ENCODE data around the gene MARCHF2. TPM values are rescaled to one million over a fixed set of nuclear protein-coding genes. Genes with fewer than 3 reads are reported as not detected.
"Not testable (repeated sequence)": the region's sequence is repeated elsewhere in the genome, so short reads cannot be mapped to it uniquely, and the experiment has no call there.

MARCHF2 gene
- total and polyA plus RNA-seq, 5 donors = 94.2 to 107 (median 106) TPM

DNA sequence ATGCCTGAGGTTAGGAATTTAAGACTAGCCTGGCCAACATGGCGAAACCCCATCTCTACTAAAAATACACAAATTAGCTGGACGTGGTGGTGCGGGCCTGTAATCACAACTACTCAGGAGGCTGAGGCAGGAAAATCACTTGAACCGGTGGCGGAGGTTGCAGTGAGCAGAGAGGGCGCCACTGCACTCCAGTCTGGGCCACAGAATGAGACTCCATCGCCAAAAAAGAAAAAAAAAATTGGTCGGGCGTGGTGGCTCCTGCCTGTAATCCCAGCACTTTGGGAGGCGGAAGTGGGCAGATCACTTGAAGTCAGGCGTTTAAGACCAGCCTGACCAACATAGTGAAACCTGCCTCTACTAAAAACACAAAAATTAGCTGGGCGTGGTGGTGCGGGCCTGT, 2.4 kb upstream of the MARCHF2 start:
- H3K4me3 ChIP-seq (ENCODE audit: low read length); H3K4me1 ChIP-seq (ENCODE audit: control insufficient read depth, insufficient read depth, low read length); H3K27ac ChIP-seq (ENCODE audit: low read length); ATAC-seq; H3K27me3 ChIP-seq (ENCODE audit: control insufficient read depth, insufficient read depth); H3K9me3 ChIP-seq (ENCODE audit: control insufficient read depth, low read length): not testable (repeated sequence)
- intact Hi-C loops (cut with DNase I) = loop anchor here in 2 of 4 donors (5.0 to 10.0 kb wide), 3 partner anchors 47 to 97 kb away; partner anchors contain the start of gene PRAM1 (in 1 of the 2)
- DNase-seq = peak in 1 of 3 donors; percentile 41
- WGBS = 85% methylated on average over 13 of the region's 13 CpGs

DNA sequence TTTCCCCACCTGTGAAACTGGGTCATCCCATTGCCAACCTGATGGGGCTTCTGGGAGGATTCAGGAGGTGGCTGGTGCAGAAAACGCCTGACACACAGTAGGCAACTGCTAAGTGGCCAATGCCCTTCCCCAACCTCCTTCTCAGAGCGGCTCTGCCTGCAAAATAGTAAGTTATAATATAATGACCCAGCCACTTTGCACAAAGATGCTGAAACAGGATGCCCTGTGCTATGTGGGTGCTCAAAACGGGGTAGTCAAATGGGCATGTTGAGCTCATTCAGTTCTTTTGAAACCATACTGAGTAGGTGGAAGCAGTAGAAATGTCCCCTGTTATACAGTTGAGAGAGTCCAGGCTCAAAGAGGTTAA, 507 bp downstream of the MARCHF2 start:
- ATAC-seq (no peak), DNase-seq (no peak)
- Histone ChIP-seq H3K4me3 (ENCODE audit: low read length) (peak overlapping the region; percentile 89), H3K9me3 (ENCODE audit: control insufficient read depth, low read length) (no peaks in the 10 kb centered on the region), H3K27ac (ENCODE audit: low read length) (peak overlapping the region; percentile 49), H3K4me1 (ENCODE audit: control insufficient read depth, insufficient read depth, low read length) (peaks cover 5% of the 10 kb centered on the region), H3K27me3 (ENCODE audit: control insufficient read depth, insufficient read depth) (no peaks in the 10 kb centered on the region)
- 16% methylated on average over 3 of the region's 3 CpGs for WGBS
- intact Hi-C loops (cut with DNase I) = loop anchor here in 3 of 4 donors (2.0 to 10.0 kb wide), 4 partner anchors 31 to 94 kb away; partner anchors contain the start of genes HNRNPM (in 1 of the 3) and PRAM1 (in 1 of the 3)

- ATAC-seq (no peak), DNase-seq (no peak)
- Histone ChIP-seq H3K4me1 (ENCODE audit: control insufficient read depth, insufficient read depth, low read length) (peaks cover 5% of the 10 kb centered on the region), H3K4me3 (ENCODE audit: low read length) (no peak overlapping the region), H3K27me3 (ENCODE audit: control insufficient read depth, insufficient read depth) (no peaks in the 10 kb centered on the region), H3K27ac (ENCODE audit: low read length) (peak overlapping the region; percentile 45), H3K9me3 (ENCODE audit: control insufficient read depth, low read length) (no peaks in the 10 kb centered on the region)
- intact Hi-C loops (cut with DNase I) = loop anchor here in 1 of 4 donors (10.0 kb wide), 1 partner anchor 88 kb away; the partner anchor contains the start of gene PRAM1
- 59% methylated on average over 4 of the region's 4 CpGs for WGBS
Observed at GRCh38 chr19:8416796-8417195, 3.7 kb downstream of the MARCHF2 start.

GRCh38 chr19:8421484-8422461, 8.7 kb downstream of the MARCHF2 start:
- H3K27me3 ChIP-seq (ENCODE audit: control insufficient read depth, insufficient read depth) = no peaks in the 10 kb centered on the region
- intact Hi-C loops (cut with DNase I) = no loop called here
- H3K9me3 ChIP-seq (ENCODE audit: control insufficient read depth, low read length) = no peaks in the 10 kb centered on the region
- 89% methylated on average over 28 of the region's 28 CpGs for WGBS
- H3K27ac ChIP-seq (ENCODE audit: low read length) = no peak overlapping the region
- ATAC-seq (no peak), DNase-seq (no peak)
- no peak overlapping the region for H3K4me3 ChIP-seq (ENCODE audit: low read length)
- H3K4me1 ChIP-seq (ENCODE audit: control insufficient read depth, insufficient read depth, low read length) = no peaks in the 10 kb centered on the region

GRCh38 chr19:8423817-8424223, 10.7 kb downstream of the MARCHF2 start:
- H3K4me1 ChIP-seq (ENCODE audit: control insufficient read depth, insufficient read depth, low read length) = no peaks in the 10 kb centered on the region
- ATAC-seq (peak; percentile 96 to 97), DNase-seq (peak; percentile 97 to 98 (median 97))
- intact Hi-C loops (cut with DNase I) = no loop called here
- no peaks in the 10 kb centered on the region for H3K9me3 ChIP-seq (ENCODE audit: control insufficient read depth, low read length)
- H3K27ac ChIP-seq (ENCODE audit: low read length) = peak overlapping the region; percentile 92
- 34% methylated on average over 9 of the region's 9 CpGs for WGBS
- no peak overlapping the region for H3K4me3 ChIP-seq (ENCODE audit: low read length)
- H3K27me3 ChIP-seq (ENCODE audit: control insufficient read depth, insufficient read depth) = no peaks in the 10 kb centered on the region

GRCh38 chr19:8425331-8425730, 12.2 kb downstream of the MARCHF2 start:
- H3K27me3 ChIP-seq (ENCODE audit: control insufficient read depth, insufficient read depth); H3K4me3 ChIP-seq (ENCODE audit: low read length); H3K27ac ChIP-seq (ENCODE audit: low read length); H3K9me3 ChIP-seq (ENCODE audit: control insufficient read depth, low read length); H3K4me1 ChIP-seq (ENCODE audit: control insufficient read depth, insufficient read depth, low read length); intact Hi-C loops (cut with DNase I); ATAC-seq: not testable (repeated sequence)
- peak in 1 of 3 donors; percentile 1 for DNase-seq
- WGBS = 89% methylated on average over 6 of the region's 6 CpGs

DNA sequence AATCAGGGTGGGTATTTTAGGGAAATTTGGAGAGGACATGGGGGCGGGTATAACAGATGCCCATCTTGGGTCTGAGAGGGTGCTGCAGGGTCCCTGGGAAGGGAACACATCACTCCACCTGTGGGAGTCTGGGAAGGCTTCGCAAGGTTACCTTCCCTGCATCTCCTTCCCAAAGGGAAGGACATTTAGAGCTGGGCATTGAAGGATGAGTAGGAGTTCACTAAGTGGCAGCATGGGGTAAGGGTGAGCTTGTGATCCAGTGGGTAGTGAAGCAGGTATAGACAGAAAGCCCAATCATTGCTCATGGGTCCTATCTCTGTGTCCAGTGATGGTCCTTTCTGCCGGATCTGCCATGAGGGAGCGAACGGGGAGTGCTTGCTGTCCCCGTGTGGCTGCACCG, 13.2 kb downstream of the MARCHF2 start:
- ATAC-seq = no peak

GRCh38 chr19:8429044-8429443, 15.9 kb downstream of the MARCHF2 start:
- Histone ChIP-seq H3K4me3 (ENCODE audit: low read length) (no peak overlapping the region), H3K4me1 (ENCODE audit: control insufficient read depth, insufficient read depth, low read length) (no peaks in the 10 kb centered on the region), H3K27me3 (ENCODE audit: control insufficient read depth, insufficient read depth) (no peaks in the 10 kb centered on the region), H3K27ac (ENCODE audit: low read length) (no peak overlapping the region), H3K9me3 (ENCODE audit: control insufficient read depth, low read length) (no peaks in the 10 kb centered on the region)
- WGBS = 90% methylated on average over 6 of the region's 6 CpGs
- intact Hi-C loops (cut with DNase I) = no loop called here
- no peak for ATAC-seq
- DNase-seq = no peak

More for the DNA sequence above, 13.2 kb downstream of the MARCHF2 start:
- intact Hi-C loops (cut with DNase I) = no loop called here
- no peaks in the 10 kb centered on the region for H3K27me3 ChIP-seq (ENCODE audit: control insufficient read depth, insufficient read depth)
- WGBS = 95% methylated on average over 7 of the region's 7 CpGs
- H3K4me1 ChIP-seq (ENCODE audit: control insufficient read depth, insufficient read depth, low read length) = no peaks in the 10 kb centered on the region
- no peak overlapping the region for H3K27ac ChIP-seq (ENCODE audit: low read length)
- DNase-seq = peak in 1 of 3 donors; percentile 7
- no peaks in the 10 kb centered on the region for H3K9me3 ChIP-seq (ENCODE audit: control insufficient read depth, low read length)
- no peak overlapping the region for H3K4me3 ChIP-seq (ENCODE audit: low read length)

DNA sequence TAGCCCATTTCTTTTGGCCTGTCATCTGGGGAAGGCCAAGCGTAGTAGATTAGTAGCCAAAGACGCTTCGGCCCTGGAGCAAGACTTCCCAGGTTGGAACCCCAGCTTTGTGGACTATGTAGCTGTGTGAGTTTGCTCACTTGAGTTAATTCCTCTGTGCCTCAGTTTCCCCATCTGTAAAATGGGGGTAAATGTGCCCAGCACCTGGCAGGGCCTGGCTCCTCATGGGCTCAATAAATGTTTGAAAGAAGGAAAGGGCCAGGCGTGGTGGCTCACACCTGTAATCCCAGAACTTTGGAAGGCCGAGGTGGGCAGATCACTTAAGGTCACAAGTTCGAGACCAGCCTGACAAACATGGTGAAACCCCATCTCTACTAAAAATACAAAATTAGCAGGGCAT, 16.7 kb downstream of the MARCHF2 start:
- Histone ChIP-seq H3K27me3 (ENCODE audit: control insufficient read depth, insufficient read depth) (no peaks in the 10 kb centered on the region), H3K9me3 (ENCODE audit: control insufficient read depth, low read length) (no peaks in the 10 kb centered on the region), H3K27ac (ENCODE audit: low read length) (no peak overlapping the region), H3K4me1 (ENCODE audit: control insufficient read depth, insufficient read depth, low read length) (peaks cover 2% of the 10 kb centered on the region), H3K4me3 (ENCODE audit: low read length) (no peak overlapping the region)
- peak in 1 of 3 donors; percentile 16 for DNase-seq
- intact Hi-C loops (cut with DNase I) = no loop called here
- ATAC-seq = no peak
- WGBS = 93% methylated on average over 6 of the region's 6 CpGs

DNA sequence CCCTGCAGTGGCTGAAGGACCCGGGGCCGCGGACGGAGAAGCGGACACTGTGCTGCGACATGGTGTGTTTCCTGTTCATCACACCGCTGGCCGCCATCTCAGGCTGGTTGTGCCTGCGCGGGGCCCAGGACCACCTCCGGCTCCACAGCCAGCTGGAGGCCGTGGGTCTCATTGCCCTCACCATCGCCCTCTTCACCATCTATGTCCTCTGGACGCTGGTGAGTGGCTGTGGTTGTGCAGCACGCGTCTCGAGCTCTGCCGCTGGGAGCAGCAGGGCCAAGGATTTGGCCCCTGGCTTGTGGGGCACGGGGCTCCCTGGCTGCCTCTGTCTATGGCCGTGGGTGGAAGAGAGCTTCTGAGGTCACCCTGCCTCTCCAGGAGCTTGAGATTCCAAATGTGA, 17.5 kb downstream of the MARCHF2 start:
- Histone ChIP-seq H3K27me3 (ENCODE audit: control insufficient read depth, insufficient read depth) (no peaks in the 10 kb centered on the region), H3K9me3 (ENCODE audit: control insufficient read depth, low read length) (no peaks in the 10 kb centered on the region), H3K27ac (ENCODE audit: low read length) (no peak overlapping the region), H3K4me1 (ENCODE audit: control insufficient read depth, insufficient read depth, low read length) (peaks cover 2% of the 10 kb centered on the region), H3K4me3 (ENCODE audit: low read length) (no peak overlapping the region)
- DNase-seq (peak in 1 of 3 donors; percentile 30), ATAC-seq (no peak)
- intact Hi-C loops (cut with DNase I) = no loop called here
- 92% methylated on average over 20 of the region's 20 CpGs for WGBS

DNA sequence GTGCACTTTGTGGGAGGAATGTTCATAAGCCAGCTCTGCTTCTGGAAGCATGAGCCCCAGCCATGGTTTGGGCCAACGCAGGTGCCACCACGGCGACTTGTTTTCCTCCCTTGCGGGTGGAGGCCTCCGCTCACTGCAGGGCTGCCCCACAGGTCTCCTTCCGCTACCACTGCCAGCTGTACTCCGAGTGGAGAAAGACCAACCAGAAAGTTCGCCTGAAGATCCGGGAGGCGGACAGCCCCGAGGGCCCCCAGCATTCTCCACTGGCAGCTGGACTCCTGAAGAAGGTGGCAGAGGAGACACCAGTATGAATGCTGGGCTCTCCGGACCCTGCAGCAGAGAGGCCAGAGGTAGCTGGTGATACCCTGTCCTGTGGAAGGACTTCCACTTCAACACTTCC, 25.1 kb downstream of the MARCHF2 start:
- Histone ChIP-seq H3K9me3 (ENCODE audit: control insufficient read depth, low read length) (no peaks in the 10 kb centered on the region), H3K27me3 (ENCODE audit: control insufficient read depth, insufficient read depth) (no peaks in the 10 kb centered on the region), H3K27ac (ENCODE audit: low read length) (no peak overlapping the region), H3K4me3 (ENCODE audit: low read length) (no peak overlapping the region), H3K4me1 (ENCODE audit: control insufficient read depth, insufficient read depth, low read length) (peaks cover 2% of the 10 kb centered on the region)
- intact Hi-C loops (cut with DNase I) = no loop called here
- WGBS = 96% methylated on average over 12 of the region's 12 CpGs
- ATAC-seq (no peak), DNase-seq (no peak)
